ENCODE data around the gene CMSS1.

The CMSS1 gene

GRCh38 chr3:99997293-99997692 lies 179.6 kb downstream of the CMSS1 start:
- no peaks in the 10 kb centered on the region for H3K27me3 ChIP-seq (ENCODE audit: insufficient read depth, low read length)
- H3K9me2 ChIP-seq (ENCODE audit: low read depth, low read length), result no peaks in the 10 kb centered on the region
- H3F3A ChIP-seq (ENCODE audit: insufficient read depth, low read length), result no peaks in the 10 kb centered on the region
- H3K4me1 ChIP-seq (ENCODE audit: insufficient read depth, low read length, severe bottlenecking), result no peaks in the 10 kb centered on the region
- H3K27ac ChIP-seq (ENCODE audit: low read depth, low read length, poor library complexity, severe bottlenecking), result no peak overlapping the region
- no peak overlapping the region for H2AFZ ChIP-seq (ENCODE audit: low read length)
- 0 out of 2 replicates have a peak, but pooled peaks cover 6% of the 10 kb centered on the region for H3K9me3 ChIP-seq (ENCODE audit: low read length)
- no peak overlapping the region for H3K4me2 ChIP-seq (ENCODE audit: low read length)
- no peaks in the 10 kb centered on the region for H3K36me3 ChIP-seq (ENCODE audit: insufficient read depth, low read length)
- no peak overlapping the region for H3K9ac ChIP-seq (ENCODE audit: low read length)
- no peaks in the 10 kb centered on the region for H3K79me2 ChIP-seq (ENCODE audit: insufficient read depth, low read length)
- H3K4me3 ChIP-seq (ENCODE audit: low read depth, low read length, poor library complexity, severe bottlenecking), result no peak overlapping the region
- no peaks in the 10 kb centered on the region for H4K20me1 ChIP-seq (ENCODE audit: insufficient read depth, low read length)
- TF ChIP-seq EZH2 (IDR thresholded peaks at IDR 0.05; ENCODE audit: borderline replicate concordance, low read length) (no peak), CTCF (IDR thresholded peaks at IDR 0.05; ENCODE audit: low read length) (no peak)

- Histone ChIP-seq H3K4me3 (ENCODE audit: low read depth, low read length, poor library complexity, severe bottlenecking) (no peak overlapping the region), H3K9ac (ENCODE audit: low read length) (no peak overlapping the region), H3K4me2 (ENCODE audit: low read length) (no peak overlapping the region), H3F3A (ENCODE audit: insufficient read depth, low read length) (no peaks in the 10 kb centered on the region), H3K36me3 (ENCODE audit: insufficient read depth, low read length) (no peaks in the 10 kb centered on the region), H3K9me3 (ENCODE audit: low read length) (no peaks in the 10 kb centered on the region), H3K79me2 (ENCODE audit: insufficient read depth, low read length) (no peaks in the 10 kb centered on the region), H3K27me3 (ENCODE audit: insufficient read depth, low read length) (no peaks in the 10 kb centered on the region), H3K27ac (ENCODE audit: low read depth, low read length, poor library complexity, severe bottlenecking) (no peak overlapping the region), H3K9me2 (ENCODE audit: low read depth, low read length) (no peaks in the 10 kb centered on the region), H4K20me1 (ENCODE audit: insufficient read depth, low read length) (no peaks in the 10 kb centered on the region), H3K4me1 (ENCODE audit: insufficient read depth, low read length, severe bottlenecking) (no peaks in the 10 kb centered on the region), H2AFZ (ENCODE audit: low read length) (no peak overlapping the region)
- TF ChIP-seq CTCF (IDR thresholded peaks at IDR 0.05; ENCODE audit: low read length) (no peak), EZH2 (IDR thresholded peaks at IDR 0.05; ENCODE audit: borderline replicate concordance, low read length) (no peak)
Observed at GRCh38 chr3:99999536-99999935, 181.9 kb downstream of the CMSS1 start.

- Histone ChIP-seq H3K27me3 (ENCODE audit: insufficient read depth, low read length) (no peaks in the 10 kb centered on the region), H3K79me2 (ENCODE audit: insufficient read depth, low read length) (no peaks in the 10 kb centered on the region), H3K4me1 (ENCODE audit: insufficient read depth, low read length, severe bottlenecking) (no peaks in the 10 kb centered on the region), H3K9me3 (ENCODE audit: low read length) (no peaks in the 10 kb centered on the region), H3K9me2 (ENCODE audit: low read depth, low read length) (no peaks in the 10 kb centered on the region), H3K36me3 (ENCODE audit: insufficient read depth, low read length) (no peaks in the 10 kb centered on the region), H3K4me2 (ENCODE audit: low read length) (no peak overlapping the region), H3K27ac (ENCODE audit: low read depth, low read length, poor library complexity, severe bottlenecking) (no peak overlapping the region), H4K20me1 (ENCODE audit: insufficient read depth, low read length) (no peaks in the 10 kb centered on the region), H3K9ac (ENCODE audit: low read length) (no peak overlapping the region), H3F3A (ENCODE audit: insufficient read depth, low read length) (no peaks in the 10 kb centered on the region), H3K4me3 (ENCODE audit: low read depth, low read length, poor library complexity, severe bottlenecking) (no peak overlapping the region), H2AFZ (ENCODE audit: low read length) (no peak overlapping the region)
- TF ChIP-seq CTCF (IDR thresholded peaks at IDR 0.05; ENCODE audit: low read length), result no peak
- TF ChIP-seq EZH2 (IDR thresholded peaks at IDR 0.05; ENCODE audit: borderline replicate concordance, low read length), result no peak
Observed at GRCh38 chr3:100001083-100001482, 183.4 kb downstream of the CMSS1 start.

Data from OCI-LY1 (cell line).